ENCODE measurements around the gene COMMD8.

Gene COMMD8

GRCh38 chr4:47471064-47471463, 7.6 kb upstream of the COMMD8 start:
- DNase-seq, result no peak

GRCh38 chr4:47469951-47470350, 6.4 kb upstream of the COMMD8 start:
- DNase-seq, result no peak

GRCh38 chr4:47468706-47469365, 5.3 kb upstream of the COMMD8 start:
- DNase-seq, result no peak

- no peak for DNase-seq
Measured at GRCh38 chr4:47466056-47466785, 2.7 kb upstream of the COMMD8 start.

GRCh38 chr4:47465004-47465403, 1.5 kb upstream of the COMMD8 start:
- peak; percentile 74 for DNase-seq

GRCh38 chr4:47462799-47463234, 685 bp downstream of the COMMD8 start:
- no peak for DNase-seq

- DNase-seq, result no peak
Measured at GRCh38 chr4:47451657-47452056, 11.8 kb downstream of the COMMD8 start.

GRCh38 chr4:47444031-47444430, 19.5 kb downstream of the COMMD8 start:
- peak; percentile 70 for DNase-seq

- peak; percentile 97 for DNase-seq
Measured at GRCh38 chr4:47442980-47443379, 20.5 kb downstream of the COMMD8 start.

GRCh38 chr4:47434931-47435330, 28.6 kb downstream of the COMMD8 start:
- DNase-seq, result no peak

GRCh38 chr4:47432749-47433148, 30.8 kb downstream of the COMMD8 start:
- DNase-seq, result no peak

GRCh38 chr4:47427935-47428334, 35.6 kb downstream of the COMMD8 start:
- DNase-seq, result no peak

GRCh38 chr4:47425628-47426027, 37.9 kb downstream of the COMMD8 start:
- DNase-seq, result no peak

- no peak for DNase-seq
Measured at GRCh38 chr4:47419296-47419695, 44.2 kb downstream of the COMMD8 start.

GRCh38 chr4:47418147-47418546, 45.4 kb downstream of the COMMD8 start:
- DNase-seq, result no peak

- no peak for DNase-seq
Measured at GRCh38 chr4:47415719-47416118, 47.8 kb downstream of the COMMD8 start.

GRCh38 chr4:47413521-47413920, 50.0 kb downstream of the COMMD8 start:
- DNase-seq, result no peak

GRCh38 chr4:47410271-47410670, 53.2 kb downstream of the COMMD8 start:
- no peak for DNase-seq

- peak; percentile 33 for DNase-seq
Measured at GRCh38 chr4:47406408-47406807, 57.1 kb downstream of the COMMD8 start.
